Stomach (tissue), 4 donors: ENCODE data around the gene ARID3A.

Source experiments
- POLR2A ChIP-seq, 4 donors: fragments of 450-650 bp; IDR thresholded peaks; one replicate each; pipeline ENCODE4 v1.6.1; 2016; ENCODE audit warnings: antibody characterized with exemption in 4 of 4, control low read depth in 2 of 4, mild to moderate bottlenecking in 1 of 4, moderate library complexity in 1 of 4
- TF ChIP-seq, protein P1 (sequence below), 7 experiments: fragments of 450-650 bp in 4 of 7; fragments of 200-600 bp in 3 of 7; sonication (generic) in 3 of 7; IDR thresholded peaks; one replicate each; pipeline ENCODE4 v1.5.1; 2016 to 2019; ENCODE audit warnings: antibody characterized with exemption in 7 of 7, control low read depth in 2 of 7, mild to moderate bottlenecking in 1 of 7

DNA sequence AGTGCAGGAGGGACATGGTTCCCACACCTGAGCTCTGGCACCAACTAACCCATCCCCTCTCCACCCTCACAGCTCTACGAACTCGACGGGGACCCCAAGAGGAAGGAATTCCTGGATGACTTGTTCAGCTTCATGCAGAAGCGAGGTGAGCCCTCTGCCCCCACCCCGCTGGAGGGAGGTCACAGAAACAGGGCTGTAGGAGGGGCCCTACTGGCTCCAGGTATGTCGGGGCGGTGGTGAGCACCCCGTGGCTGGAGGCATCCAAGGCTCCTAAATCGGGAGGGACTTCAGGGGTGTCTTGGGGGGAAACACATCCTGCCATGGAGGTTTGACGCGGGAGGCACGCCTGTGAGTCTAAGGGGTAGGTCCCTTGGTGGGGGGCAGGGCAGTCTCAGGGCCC lies 34.2 kb downstream of the ARID3A start:
- TF ChIP-seq, protein P1, sequence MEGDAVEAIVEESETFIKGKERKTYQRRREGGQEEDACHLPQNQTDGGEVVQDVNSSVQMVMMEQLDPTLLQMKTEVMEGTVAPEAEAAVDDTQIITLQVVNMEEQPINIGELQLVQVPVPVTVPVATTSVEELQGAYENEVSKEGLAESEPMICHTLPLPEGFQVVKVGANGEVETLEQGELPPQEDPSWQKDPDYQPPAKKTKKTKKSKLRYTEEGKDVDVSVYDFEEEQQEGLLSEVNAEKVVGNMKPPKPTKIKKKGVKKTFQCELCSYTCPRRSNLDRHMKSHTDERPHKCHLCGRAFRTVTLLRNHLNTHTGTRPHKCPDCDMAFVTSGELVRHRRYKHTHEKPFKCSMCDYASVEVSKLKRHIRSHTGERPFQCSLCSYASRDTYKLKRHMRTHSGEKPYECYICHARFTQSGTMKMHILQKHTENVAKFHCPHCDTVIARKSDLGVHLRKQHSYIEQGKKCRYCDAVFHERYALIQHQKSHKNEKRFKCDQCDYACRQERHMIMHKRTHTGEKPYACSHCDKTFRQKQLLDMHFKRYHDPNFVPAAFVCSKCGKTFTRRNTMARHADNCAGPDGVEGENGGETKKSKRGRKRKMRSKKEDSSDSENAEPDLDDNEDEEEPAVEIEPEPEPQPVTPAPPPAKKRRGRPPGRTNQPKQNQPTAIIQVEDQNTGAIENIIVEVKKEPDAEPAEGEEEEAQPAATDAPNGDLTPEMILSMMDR (IDR thresholded peaks at IDR 0.05) = no peak
- no peak for TF ChIP-seq POLR2A (IDR thresholded peaks at IDR 0.05)
